ENCODE measurements around the gene TYW1B.
A peak's percentile ranks its signal among the peaks of the same experiment; 100 is the strongest.
"Not testable (repeated sequence)": the region's sequence is repeated elsewhere in the genome, so short reads cannot be mapped to it uniquely, and the experiment has no call there.

Gene TYW1B

DNA sequence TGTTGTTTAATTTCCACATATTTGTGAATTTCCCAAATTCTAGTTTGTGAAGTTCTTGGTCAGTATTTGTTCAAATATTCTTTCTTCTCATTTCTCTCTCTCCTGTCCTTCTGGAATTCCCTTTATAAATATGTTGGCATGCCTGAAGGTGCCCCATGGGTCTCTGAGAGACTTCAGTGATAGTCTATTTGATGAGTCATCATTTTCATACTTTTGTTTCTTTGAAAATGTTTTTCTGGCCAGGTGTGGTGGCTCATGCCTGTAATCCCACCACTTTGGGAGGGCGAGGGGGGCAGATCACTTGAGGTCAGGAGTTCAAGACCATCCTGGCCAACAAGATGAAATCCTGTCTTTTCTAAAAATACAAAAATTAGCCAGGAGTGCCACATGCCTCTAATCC, 127.5 kb downstream of the TYW1B start:
- DNase-seq (ENCODE audit: low spot score) = not testable (repeated sequence)

DNA sequence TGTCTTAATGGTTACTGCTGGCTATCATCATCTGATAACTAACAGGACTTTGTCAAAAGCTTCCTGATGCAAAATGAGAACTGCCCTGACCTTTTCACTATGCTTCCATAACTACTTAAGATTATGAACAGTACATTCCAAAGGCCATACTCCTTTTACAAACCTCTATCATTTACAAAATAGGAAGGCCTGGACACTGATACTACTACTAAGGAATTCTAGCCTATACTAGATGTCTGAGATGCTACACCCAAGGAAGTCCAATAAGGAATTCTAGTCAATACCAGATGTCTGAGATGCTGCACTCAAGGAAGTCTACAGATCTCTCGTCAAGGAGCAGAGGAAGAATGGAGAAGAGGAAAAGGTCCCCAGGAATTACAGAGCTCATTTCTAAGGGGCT, 130.9 kb downstream of the TYW1B start:
- not testable (repeated sequence) for DNase-seq (ENCODE audit: low spot score)

GRCh38 chr7:72696643-72697042, 131.4 kb downstream of the TYW1B start:
- DNase-seq (ENCODE audit: low spot score) = not testable (repeated sequence)

- not testable (repeated sequence) for DNase-seq (ENCODE audit: low spot score)
These were observed 132.5 kb downstream of the TYW1B start for GRCh38 chr7:72695482-72695881.

DNA sequence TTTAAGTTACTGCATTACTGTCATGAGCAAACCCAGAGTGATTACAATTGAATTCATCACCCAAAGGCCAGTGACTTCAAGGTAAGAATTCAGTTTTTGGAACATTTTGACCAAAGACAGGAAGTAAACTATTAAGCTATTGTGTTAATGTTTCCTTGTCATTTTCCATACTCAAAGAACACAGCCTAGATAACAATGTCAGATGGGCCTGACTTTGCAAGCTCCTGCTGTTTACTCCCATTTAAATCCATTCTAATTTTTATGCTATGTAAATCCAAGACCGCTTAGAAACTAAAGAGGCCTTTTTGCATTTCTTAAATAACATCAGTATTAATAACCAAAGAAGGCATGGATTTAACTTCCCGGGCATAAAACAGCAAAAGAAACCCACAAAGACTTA, 136.6 kb downstream of the TYW1B start:
- not testable (repeated sequence) for DNase-seq (ENCODE audit: low spot score)

- DNase-seq (ENCODE audit: low spot score) = not testable (repeated sequence)
These were observed 137.8 kb downstream of the TYW1B start for GRCh38 chr7:72690177-72690576.

DNA sequence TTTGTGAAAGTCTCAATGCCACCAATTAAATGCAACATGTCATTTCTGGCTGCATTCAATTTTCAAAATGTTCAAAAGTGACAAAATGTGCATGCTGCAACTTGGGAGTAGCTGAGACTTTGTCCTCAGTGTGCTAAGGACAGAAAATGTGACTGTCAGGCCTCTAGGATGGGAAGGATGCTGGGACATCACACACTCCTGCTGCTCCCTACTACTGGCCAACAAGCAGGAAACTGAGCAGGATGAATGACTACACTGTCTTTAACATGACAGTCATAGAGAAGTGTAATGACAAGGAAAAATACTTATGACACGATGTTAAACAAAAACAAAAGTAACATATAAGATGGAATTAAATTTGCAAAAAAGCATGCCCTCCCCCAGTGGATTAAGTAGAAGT, 138.7 kb downstream of the TYW1B start:
- not testable (repeated sequence) for DNase-seq (ENCODE audit: low spot score)

GRCh38 chr7:72681211-72681610, 146.8 kb downstream of the TYW1B start:
- DNase-seq (ENCODE audit: low spot score) = peak; percentile 7

GRCh38 chr7:72676880-72677279, 151.1 kb downstream of the TYW1B start:
- not testable (repeated sequence) for DNase-seq (ENCODE audit: low spot score)

- DNase-seq (ENCODE audit: low spot score) = not testable (repeated sequence)
These were observed 151.8 kb downstream of the TYW1B start for GRCh38 chr7:72676086-72676690.

GRCh38 chr7:72675686-72676085, 152.3 kb downstream of the TYW1B start:
- DNase-seq (ENCODE audit: low spot score) = not testable (repeated sequence)

DNA sequence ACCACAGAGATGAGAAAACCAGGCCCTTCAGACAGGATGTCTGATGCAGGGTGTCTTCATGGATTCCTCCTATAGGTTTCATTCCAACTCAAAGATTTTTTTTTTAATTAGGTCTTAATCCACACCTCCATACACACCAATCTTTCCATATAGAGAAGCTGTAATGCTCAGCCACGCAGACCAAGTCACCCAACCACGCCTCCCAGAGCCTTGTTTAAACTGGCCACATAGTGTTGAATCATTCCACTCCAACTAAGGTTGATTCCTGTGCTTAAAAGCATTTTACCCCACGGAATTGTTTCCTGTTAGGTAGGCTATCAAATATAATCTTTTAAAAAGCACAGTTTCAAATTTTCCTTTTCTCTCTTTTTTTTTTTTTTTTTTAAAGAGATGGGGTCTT, 153.6 kb downstream of the TYW1B start:
- DNase-seq (ENCODE audit: low spot score) = no peak

DNA sequence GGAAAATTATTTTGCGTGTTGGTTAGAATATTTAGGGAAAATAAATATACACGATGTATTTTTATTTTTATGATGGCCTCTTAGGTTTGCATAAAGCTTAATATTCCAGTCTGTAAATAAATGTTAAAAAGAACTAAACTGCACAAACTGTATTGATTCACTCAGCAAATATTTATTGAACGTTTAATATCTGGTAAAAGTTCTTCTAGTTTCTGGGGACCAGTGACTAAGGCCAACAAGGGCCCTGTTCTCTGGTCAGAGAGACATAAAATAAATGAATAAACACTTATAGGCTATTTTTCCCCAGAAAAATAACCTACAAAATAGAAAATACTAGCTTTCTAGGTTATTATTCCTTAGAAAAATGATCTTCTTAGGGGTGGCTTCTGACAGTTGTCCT, 157.2 kb downstream of the TYW1B start:
- DNase-seq (ENCODE audit: low spot score) = not testable (repeated sequence)

DNA sequence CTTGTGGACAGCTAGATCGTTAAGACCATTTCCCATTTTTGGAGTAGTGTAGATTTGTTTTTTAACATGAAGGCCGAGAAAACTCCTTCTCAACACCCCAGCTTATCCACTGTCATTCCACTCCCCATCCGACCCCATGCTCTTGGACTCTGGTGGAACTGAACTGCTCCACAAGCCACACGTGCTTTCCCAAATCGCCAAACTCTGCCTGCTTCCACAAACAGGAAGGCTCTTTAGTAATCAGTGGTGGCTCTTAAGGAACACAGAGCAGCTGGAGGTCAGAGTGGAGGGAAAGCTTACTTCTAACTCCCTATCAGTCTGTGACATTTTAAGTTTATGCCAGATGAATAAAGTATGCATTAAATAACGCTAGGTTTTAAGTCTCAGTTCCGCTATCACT, 159.6 kb downstream of the TYW1B start:
- DNase-seq (ENCODE audit: low spot score) = not testable (repeated sequence)

- not testable (repeated sequence) for DNase-seq (ENCODE audit: low spot score)
These were observed 161.0 kb downstream of the TYW1B start for GRCh38 chr7:72667049-72667448.

- not testable (repeated sequence) for DNase-seq (ENCODE audit: low spot score)
These were observed 179.4 kb downstream of the TYW1B start for GRCh38 chr7:72648574-72648973.

GRCh38 chr7:72643708-72644107, 184.3 kb downstream of the TYW1B start:
- DNase-seq (ENCODE audit: low spot score) = not testable (repeated sequence)

DNA sequence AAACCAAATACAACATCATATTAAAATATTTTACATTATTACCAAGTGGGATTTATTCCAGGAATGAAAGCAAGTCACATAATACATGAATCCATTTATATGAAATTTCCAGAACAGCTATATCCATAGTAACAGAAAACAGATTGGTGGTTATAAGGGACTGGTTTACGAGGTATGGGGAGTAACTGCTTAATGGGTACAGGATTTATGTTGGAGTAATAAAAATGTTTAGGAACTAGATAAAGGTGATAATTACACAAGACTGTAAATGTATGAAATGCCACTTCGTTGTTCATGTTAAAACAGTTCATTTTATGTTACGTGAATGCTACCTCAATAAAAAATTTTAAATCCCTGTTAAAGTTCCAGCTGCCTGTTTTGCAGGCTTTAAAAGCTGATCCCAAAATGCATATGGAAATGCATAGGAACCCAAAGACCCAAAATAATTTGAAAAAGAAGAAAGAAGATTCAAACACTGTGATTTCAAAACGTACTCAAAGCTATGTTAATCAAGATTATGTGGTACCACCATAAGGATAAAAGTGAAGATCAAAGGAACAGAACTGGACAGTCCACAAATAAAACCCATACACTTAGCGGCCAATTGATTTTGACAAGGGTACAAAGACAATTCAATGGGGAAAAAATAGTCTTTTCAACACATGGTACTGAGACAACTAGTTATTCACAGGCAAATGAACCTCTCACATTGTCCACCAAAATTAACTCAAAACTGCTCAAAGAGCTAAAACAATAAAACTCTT, 186.3 kb downstream of the TYW1B start:
- not testable (repeated sequence) for DNase-seq (ENCODE audit: low spot score)

GRCh38 chr7:72640740-72641139, 187.3 kb downstream of the TYW1B start:
- DNase-seq (ENCODE audit: low spot score) = not testable (repeated sequence)

GRCh38 chr7:72635273-72635908, 192.6 kb downstream of the TYW1B start:
- not testable (repeated sequence) for DNase-seq (ENCODE audit: low spot score)

- DNase-seq (ENCODE audit: low spot score) = not testable (repeated sequence)
These were observed 195.2 kb downstream of the TYW1B start for GRCh38 chr7:72632765-72633292.

GRCh38 chr7:72628375-72628774, 199.6 kb downstream of the TYW1B start:
- not testable (repeated sequence) for DNase-seq (ENCODE audit: low spot score)

Data from HuH-7.5 (cell line).